HK-2 (cell line): Measurements from ENCODE around the gene TTC32.
A peak's percentile ranks its signal among the peaks of the same experiment; 100 is the strongest.
"Not testable (repeated sequence)": the region's sequence is repeated elsewhere in the genome, so short reads cannot be mapped to it uniquely, and the experiment has no call there.

Source experiments
- DNase-seq: peaks from one replicate; pipeline ENCODE4 v3.0.0-alpha.2; 2018; ENCODE audit not compliant: unreplicated experiment

Gene TTC32

GRCh38 chr2:19901442-19902215 is at the start of gene TTC32:
Gene TTC32 (minus strand): TSS chr2:19901983. CDS start chr2:19901854, 129 bp downstream.
- DNase-seq, result peak; percentile 94

GRCh38 chr2:19949071-19949470 is 47.3 kb upstream of the TTC32 start:
- DNase-seq, result no peak

DNA sequence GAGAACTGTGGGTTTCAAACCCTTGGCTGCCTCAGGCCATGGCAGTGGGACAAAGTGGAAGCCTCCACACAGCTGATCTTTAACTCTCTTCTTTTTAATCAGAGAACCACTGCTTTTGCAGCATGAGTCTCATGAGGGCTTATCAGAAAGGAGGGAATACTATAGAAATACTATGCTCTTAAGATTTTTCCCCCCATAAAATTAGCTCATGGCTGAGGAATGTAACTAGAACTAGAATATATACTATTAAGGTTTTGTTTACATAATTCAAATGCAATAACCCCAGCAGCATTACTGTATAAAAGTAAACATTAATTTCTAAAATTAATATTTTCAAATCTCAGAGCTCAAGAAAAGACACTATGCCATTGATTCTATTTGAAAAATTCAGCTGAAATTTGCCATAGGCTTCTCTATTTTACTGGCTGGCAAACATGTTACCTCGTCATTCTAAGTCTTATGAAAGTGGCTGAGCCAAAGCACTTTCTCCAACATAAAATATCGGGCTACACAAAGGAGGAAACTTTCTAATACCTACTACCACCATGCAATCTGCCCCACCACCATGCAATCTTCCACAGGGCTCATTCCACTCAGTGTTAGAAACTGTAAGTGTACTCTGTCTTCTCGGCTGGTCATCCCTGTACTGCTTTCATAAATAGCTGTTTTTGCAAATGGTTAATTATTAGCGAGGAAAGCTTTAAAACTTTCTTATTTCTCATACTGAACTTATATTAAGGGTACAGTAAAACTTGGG is 45.6 kb upstream of the TTC32 start:
- DNase-seq, result no peak

GRCh38 chr2:19944205-19944845 is 42.5 kb upstream of the TTC32 start:
- DNase-seq, result no peak

GRCh38 chr2:19943189-19943588 is 41.4 kb upstream of the TTC32 start:
- DNase-seq, result no peak

- DNase-seq, result no peak
These were observed 40.4 kb upstream of the TTC32 start for GRCh38 chr2:19942199-19942598.

DNA sequence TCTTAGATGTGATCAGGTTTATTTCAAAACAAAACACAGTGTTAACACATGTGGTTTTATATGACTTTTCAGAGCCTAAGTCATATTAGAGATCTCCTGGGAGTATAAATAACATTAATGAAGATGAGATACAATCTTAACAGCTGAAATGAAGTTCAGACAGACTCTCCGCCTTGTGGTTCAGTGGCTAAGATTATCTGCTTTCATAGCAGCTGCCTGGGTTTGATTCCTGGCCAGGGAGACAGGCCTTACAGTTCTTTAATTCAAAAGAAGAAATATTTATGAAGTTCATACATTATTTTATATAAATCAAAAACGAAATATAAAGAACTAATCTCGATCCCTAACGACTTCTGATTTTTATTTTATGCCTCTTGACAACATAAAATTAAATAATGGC is 35.2 kb upstream of the TTC32 start:
- no peak for DNase-seq

DNA sequence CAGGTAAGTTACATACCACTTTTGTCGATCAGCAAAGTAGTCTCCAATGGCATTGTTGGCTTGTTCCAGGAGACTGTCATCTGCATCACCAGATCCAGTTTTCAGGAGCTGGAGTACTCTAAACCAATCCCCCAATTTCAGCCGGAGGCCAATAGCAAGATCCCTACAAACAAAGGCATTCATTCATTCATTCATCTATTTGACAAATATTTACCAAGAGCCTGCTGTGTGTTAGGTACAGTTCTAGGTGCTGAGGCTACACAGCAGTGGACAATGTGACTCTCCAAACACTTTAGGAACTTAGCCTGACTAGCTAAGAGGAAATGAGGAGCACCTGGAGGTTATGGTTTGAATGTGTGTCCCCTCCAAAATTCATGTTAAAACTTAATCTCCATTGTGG is 34.4 kb upstream of the TTC32 start:
- DNase-seq, result no peak

- peak; percentile 5 for DNase-seq
These were observed 31.7 kb upstream of the TTC32 start for GRCh38 chr2:19933351-19933981.

DNA sequence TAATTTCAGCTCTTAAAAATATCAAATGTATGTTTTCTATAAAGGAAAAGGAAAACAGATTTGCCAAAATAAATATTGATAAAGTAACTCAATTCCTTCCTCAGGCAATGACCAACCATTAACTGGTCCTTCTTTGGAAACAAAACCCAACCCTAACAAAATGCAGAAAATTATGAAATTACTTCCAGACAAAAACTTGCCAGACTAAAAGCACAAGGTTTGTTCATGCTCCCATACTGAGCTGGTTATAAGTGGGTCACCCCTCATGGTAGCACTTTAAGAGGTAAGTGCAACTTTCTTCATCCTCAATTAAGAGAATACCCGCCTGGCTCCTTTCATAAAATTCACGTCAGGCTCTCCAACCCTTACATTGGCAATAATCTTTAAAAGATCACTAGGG is 31.1 kb upstream of the TTC32 start:
- no peak for DNase-seq

GRCh38 chr2:19929226-19929625 is 27.4 kb upstream of the TTC32 start:
- no peak for DNase-seq

- not testable (repeated sequence) for DNase-seq
These were observed 26.0 kb upstream of the TTC32 start for GRCh38 chr2:19927816-19928215.

GRCh38 chr2:19924526-19924925 is 22.7 kb upstream of the TTC32 start:
- not testable (repeated sequence) for DNase-seq

- not testable (repeated sequence) for DNase-seq
These were observed 20.4 kb upstream of the TTC32 start for GRCh38 chr2:19922188-19922587.

GRCh38 chr2:19916385-19916950 is 14.7 kb upstream of the TTC32 start:
- DNase-seq, result no peak

DNA sequence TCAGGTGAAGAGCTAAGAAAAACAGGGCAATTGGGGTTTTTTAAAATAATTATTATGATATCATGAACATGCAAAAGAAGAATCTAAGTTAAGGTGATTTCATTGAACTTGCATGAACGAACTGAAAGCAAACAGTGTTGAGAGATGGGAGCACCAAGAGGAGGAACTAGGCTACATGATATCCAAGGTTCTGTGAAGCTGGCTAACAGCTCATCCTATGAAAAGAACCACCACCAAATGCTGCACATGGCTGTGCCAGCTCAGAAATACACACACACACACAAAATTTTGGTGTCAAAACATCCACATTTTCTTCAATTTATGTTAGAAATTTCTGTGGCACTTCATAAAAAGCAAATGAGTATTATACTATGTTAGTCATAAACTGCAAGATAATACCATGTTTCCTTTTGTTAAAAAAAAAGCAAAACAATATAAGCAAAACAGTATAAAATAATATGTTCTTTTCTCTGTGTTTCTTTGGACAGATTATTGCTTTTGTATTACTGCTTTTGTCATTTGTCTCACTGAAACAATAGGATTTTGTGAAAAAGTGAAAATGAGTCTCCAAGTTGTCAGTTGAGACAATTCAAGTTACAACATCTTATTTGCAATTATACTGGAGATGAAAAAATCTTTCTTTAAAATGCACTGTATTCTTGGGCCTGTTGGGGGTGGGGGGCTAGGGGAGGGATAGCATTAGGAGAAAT is 12.6 kb upstream of the TTC32 start:
- no peak for DNase-seq

- peak; percentile 81 for DNase-seq
These were observed 10.2 kb upstream of the TTC32 start for GRCh38 chr2:19911808-19912509.

- DNase-seq, result no peak
These were observed 495 bp upstream of the TTC32 start for GRCh38 chr2:19902216-19902740.

- DNase-seq, result no peak
These were observed 797 bp downstream of the TTC32 start for GRCh38 chr2:19900931-19901441.
